Stomach (tissue), 4 donors: ENCODE measurements around the gene TTC9.

Source experiments
- CTCF ChIP-seq, 7 experiments: fragments of 450-650 bp in 4 of 7; fragments of 200-600 bp in 3 of 7; sonication (generic) in 3 of 7; IDR thresholded peaks; one replicate each; pipeline ENCODE4 v1.5.1; 2016 to 2019; ENCODE audit warnings: antibody characterized with exemption in 7 of 7, control low read depth in 2 of 7, mild to moderate bottlenecking in 1 of 7
- POLR2AphosphoS5 ChIP-seq, 3 donors: sonication (generic); formaldehyde crosslinking; IDR thresholded peaks; one replicate each; pipeline ENCODE4 v1.6.1; 2016; ENCODE audit warnings: antibody characterized with exemption in 3 of 3

DNA sequence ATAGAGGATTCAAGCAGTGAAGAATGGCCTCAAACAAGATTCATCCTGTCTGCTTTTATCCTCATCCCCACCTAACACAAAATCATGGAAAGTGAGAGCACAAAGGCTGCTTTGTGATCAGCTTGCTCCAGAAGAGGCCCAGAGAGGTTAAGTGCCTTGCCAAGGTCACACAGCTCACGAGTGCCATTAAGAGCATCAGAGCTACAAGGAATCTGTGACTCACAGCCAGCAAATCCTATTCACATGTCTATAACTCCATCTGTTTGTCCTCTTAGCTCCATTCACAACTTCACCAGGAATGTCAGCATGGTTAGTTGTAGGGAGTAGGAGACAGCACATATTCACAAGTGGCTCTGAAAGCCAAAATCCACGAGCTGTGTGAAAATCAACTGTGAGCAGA lies 79.8 kb downstream of the TTC9 start:
- TF ChIP-seq CTCF (IDR thresholded peaks at IDR 0.05) (no peak), POLR2AphosphoS5 (IDR thresholded peaks at IDR 0.05) (no peak)
